Measurements from ENCODE around the gene NOTCH1. TPM values are rescaled to one million over a fixed set of nuclear protein-coding genes. Genes with fewer than 3 reads are reported as not detected.

Gene NOTCH1
- total and polyA plus RNA-seq, 12 donors = 7.3 to 27.0 (median 19.9) TPM

- intact Hi-C loops (cut with DNase I) = no loop called here
- Histone ChIP-seq H3K4me3 (no peak overlapping the region), H3K4me1 (peaks cover 0 to 13% (median 0%) of the 10 kb centered on the region in 9 donors), H3K27ac (no peak overlapping the region), H3K36me3 (peaks cover 17 to 100% (median 75%) of the 10 kb centered on the region in 9 donors), H3K9me3 (no peaks in the 10 kb centered on the region), H3K27me3 (no peaks in the 10 kb centered on the region)
- ATAC-seq (no peak), DNase-seq (no peak)
- TF ChIP-seq CTCF (IDR thresholded peaks at IDR 0.05) = no peak
- 91 to 92% methylated on average over 46 of the region's 46 CpGs for WGBS, 2 donors
These were observed 46.5 kb downstream of the NOTCH1 start for GRCh38 chr9:136499071-136499934.

GRCh38 chr9:136497916-136498695, 47.7 kb downstream of the NOTCH1 start:
- WGBS, 2 donors = 91% methylated on average over 28 of the region's 28 CpGs
- H3K27ac ChIP-seq = no peak overlapping the region
- TF ChIP-seq CTCF (IDR thresholded peaks at IDR 0.05) = no peak
- intact Hi-C loops (cut with DNase I) = no loop called here
- H3K4me1 ChIP-seq = peaks cover 0 to 21% (median 11%) of the 10 kb centered on the region in 9 donors
- no peaks in the 10 kb centered on the region for H3K9me3 ChIP-seq
- H3K4me3 ChIP-seq = no peak overlapping the region
- ATAC-seq = no peak
- H3K27me3 ChIP-seq = no peaks in the 10 kb centered on the region
- no peak for DNase-seq
- H3K36me3 ChIP-seq = peaks cover 17 to 90% (median 63%) of the 10 kb centered on the region in 9 donors

- WGBS, 2 donors = 92 to 94% methylated on average over 56 of the region's 56 CpGs
- TF ChIP-seq CTCF (IDR thresholded peaks at IDR 0.05) = no peak
- intact Hi-C loops (cut with DNase I) = no loop called here
- H3K27me3 ChIP-seq = no peaks in the 10 kb centered on the region
- no peak for ATAC-seq
- peaks cover 14 to 79% (median 55%) of the 10 kb centered on the region in 9 donors for H3K36me3 ChIP-seq
- H3K27ac ChIP-seq = no peak overlapping the region
- H3K4me3 ChIP-seq = no peak overlapping the region
- no peaks in the 10 kb centered on the region for H3K9me3 ChIP-seq
- no peak for DNase-seq
- peaks cover 0 to 26% (median 13%) of the 10 kb centered on the region in 9 donors for H3K4me1 ChIP-seq
These were observed 48.8 kb downstream of the NOTCH1 start for GRCh38 chr9:136496801-136497620.

- no peak overlapping the region for H3K4me3 ChIP-seq
- peaks cover 9 to 71% (median 49%) of the 10 kb centered on the region in 9 donors for H3K36me3 ChIP-seq
- H3K27ac ChIP-seq = no peak overlapping the region
- peaks cover 0 to 26% (median 13%) of the 10 kb centered on the region in 9 donors for H3K4me1 ChIP-seq
- DNase-seq = no peak
- H3K9me3 ChIP-seq = no peaks in the 10 kb centered on the region
- no peak for ATAC-seq
- intact Hi-C loops (cut with DNase I) = no loop called here
- no peak for TF ChIP-seq CTCF (IDR thresholded peaks at IDR 0.05)
- no peaks in the 10 kb centered on the region for H3K27me3 ChIP-seq
- 80 to 81% methylated on average over 18 of the region's 18 CpGs for WGBS, 2 donors
These were observed 49.7 kb downstream of the NOTCH1 start for GRCh38 chr9:136496181-136496580.

Data from heart right ventricle (tissue), 16 donors.